Lower leg skin (tissue), 4 donors: ENCODE data around the gene EXOC6B. TPM values are rescaled to one million over a fixed set of nuclear protein-coding genes. Genes with fewer than 3 reads are reported as not detected.

Source experiments
- DNase-seq, 2 donors: peaks; one replicate each; pipeline ENCODE4 v3.0.0-alpha.2; 2019; ENCODE audit warnings: low spot score in 2 of 2
- H3K4me3 ChIP-seq: fragments of 200-600 bp; sonication (generic); 2 replicates; pipeline ENCODE4 v1.5.1; 2017; ENCODE audit warnings: mild to moderate bottlenecking, low read depth; ENCODE audit not compliant: poor library complexity, severe bottlenecking
- POLR2A ChIP-seq, 2 donors: fragments of 450-650 bp; IDR thresholded peaks; one replicate each; pipeline ENCODE4 v1.6.1; 2016 to 2017; ENCODE audit warnings: antibody characterized with exemption in 2 of 2, mild to moderate bottlenecking in 1 of 2, moderate library complexity in 1 of 2
- WGBS, 2 donors: methylation state at CpG; one replicate each; pipeline ENCODE4 v1.1.5; 2018; 5-methylcytosine and 5-hydroxymethylcytosine counted together
- intact Hi-C: fragments of 100-400 bp; cut with DNase I; formaldehyde crosslinking; loops from one replicate; pipeline ENCODE4 v1.15.0; 2023; ENCODE audit warnings: low total_unique reads
- total RNA-seq, 4 donors: library from RNA; depleted of rRNA; stranded (reverse); fragments of >200 nt; gene quantifications; one replicate each; pipeline ENCODE4 v1.1.0, GENCODE V29; 2016
- TF ChIP-seq, protein P1 (sequence below), 3 donors: fragments of 450-650 bp; IDR thresholded peaks; one replicate each; pipeline ENCODE4 v1.5.1; 2016; ENCODE audit warnings: antibody characterized with exemption in 3 of 3, mild to moderate bottlenecking in 3 of 3, moderate library complexity in 2 of 3

Gene EXOC6B
- total RNA-seq, 4 donors from 2014 or later, result 85.8 to 164 (median 103) TPM

DNA sequence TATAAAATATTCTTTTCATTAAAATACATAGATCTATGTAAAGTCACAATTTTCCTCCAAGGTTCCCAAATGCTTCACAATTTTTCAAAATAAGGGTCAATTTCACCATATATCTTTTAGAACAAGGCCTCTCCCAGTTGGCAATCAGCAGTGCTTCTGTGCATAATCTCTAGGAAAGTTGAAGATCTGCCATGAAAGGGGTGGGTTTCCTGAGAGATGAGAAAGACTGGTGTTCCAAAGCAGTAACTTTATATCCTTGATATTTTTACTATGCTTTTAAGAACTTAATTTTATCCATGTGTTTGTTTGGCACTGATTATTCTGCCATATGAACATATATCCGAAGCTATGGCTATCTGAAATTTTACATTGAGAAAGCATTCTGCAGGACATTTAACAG is 478.8 kb downstream of the EXOC6B start:
- intact Hi-C loops, result no loop called here
- H3K4me3 ChIP-seq, result no peak overlapping the region
- TF ChIP-seq POLR2A (IDR thresholded peaks at IDR 0.05), result no peak
- TF ChIP-seq, protein P1, sequence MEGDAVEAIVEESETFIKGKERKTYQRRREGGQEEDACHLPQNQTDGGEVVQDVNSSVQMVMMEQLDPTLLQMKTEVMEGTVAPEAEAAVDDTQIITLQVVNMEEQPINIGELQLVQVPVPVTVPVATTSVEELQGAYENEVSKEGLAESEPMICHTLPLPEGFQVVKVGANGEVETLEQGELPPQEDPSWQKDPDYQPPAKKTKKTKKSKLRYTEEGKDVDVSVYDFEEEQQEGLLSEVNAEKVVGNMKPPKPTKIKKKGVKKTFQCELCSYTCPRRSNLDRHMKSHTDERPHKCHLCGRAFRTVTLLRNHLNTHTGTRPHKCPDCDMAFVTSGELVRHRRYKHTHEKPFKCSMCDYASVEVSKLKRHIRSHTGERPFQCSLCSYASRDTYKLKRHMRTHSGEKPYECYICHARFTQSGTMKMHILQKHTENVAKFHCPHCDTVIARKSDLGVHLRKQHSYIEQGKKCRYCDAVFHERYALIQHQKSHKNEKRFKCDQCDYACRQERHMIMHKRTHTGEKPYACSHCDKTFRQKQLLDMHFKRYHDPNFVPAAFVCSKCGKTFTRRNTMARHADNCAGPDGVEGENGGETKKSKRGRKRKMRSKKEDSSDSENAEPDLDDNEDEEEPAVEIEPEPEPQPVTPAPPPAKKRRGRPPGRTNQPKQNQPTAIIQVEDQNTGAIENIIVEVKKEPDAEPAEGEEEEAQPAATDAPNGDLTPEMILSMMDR (IDR thresholded peaks at IDR 0.05), result no peak
- WGBS, 2 donors, result 81 to 85% methylated on average over 1 of the region's 1 CpG
- DNase-seq, result no peak

DNA sequence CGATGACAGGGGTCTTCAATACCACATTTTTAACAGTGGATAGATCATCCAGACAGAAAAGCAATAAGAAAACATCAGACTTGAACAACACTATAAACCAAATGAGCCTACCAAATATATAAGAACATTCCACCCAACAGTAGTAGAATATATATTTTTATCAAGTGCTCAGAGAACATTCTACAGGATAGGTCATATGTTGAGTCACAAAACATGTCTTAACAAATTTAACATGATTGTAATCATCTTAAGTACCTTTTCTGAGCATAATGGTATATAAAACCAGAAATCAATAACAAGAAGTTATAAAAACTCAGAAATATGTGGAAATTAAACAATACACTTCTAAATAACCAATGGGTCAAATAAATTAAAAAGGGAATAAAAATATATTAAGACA is 484.2 kb downstream of the EXOC6B start:
- TF ChIP-seq, protein P1 (IDR thresholded peaks at IDR 0.05), result no peak
- TF ChIP-seq POLR2A (IDR thresholded peaks at IDR 0.05), result no peak
- H3K4me3 ChIP-seq, result no peak overlapping the region
- 100% methylated on average over 1 of the region's 1 CpG for WGBS, 2 donors
- intact Hi-C loops, result no loop called here
- DNase-seq, result no peak

DNA sequence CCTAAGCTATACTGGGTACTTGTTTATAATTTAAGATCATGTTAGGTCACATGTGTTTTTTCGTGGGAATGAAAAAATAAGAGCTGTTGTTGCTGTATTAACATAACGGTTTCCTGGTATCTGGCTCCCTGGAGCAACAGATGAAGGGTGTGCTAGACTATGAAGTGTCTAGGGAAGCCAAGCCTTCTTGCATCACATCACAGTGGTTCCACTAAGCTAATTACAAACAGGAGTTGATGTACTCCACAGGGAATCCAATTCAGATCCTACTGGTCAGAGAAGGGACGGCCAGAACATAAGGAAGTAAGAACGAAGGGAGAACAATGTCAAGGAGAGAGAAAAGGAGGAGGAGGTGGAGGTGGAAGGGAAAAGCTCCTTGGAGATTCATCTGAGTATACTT is 485.2 kb downstream of the EXOC6B start:
- DNase-seq, result peak in 1 of 2 donors; percentile 13
- WGBS, 2 donors, result 38% methylated on average over 4 of the region's 4 CpGs
- no peak overlapping the region for H3K4me3 ChIP-seq
- TF ChIP-seq, protein P1 (IDR thresholded peaks at IDR 0.05), result no peak
- TF ChIP-seq POLR2A (IDR thresholded peaks at IDR 0.05), result no peak
- intact Hi-C loops, result no loop called here

DNA sequence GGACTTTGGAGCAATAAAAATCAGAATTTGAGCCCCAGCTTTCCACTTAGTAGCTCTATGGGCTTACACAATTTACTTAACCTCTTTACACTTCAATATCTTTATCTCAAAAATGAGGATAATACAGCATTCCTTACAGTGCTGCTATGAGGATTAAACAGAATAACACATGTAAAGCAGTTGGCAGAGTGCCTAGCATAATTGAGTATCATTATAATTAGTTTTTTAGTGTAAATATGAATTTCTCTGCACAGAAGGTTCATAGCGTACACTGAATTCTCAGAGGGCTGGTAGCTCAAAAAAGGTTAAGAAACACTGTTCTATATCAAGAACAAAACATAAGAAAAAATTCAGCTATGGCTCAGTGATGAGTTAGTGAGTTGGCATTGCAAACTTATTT is 487.8 kb downstream of the EXOC6B start:
- no peak overlapping the region for H3K4me3 ChIP-seq
- 89 to 98% methylated on average over 1 of the region's 1 CpG for WGBS, 2 donors
- DNase-seq, result no peak
- intact Hi-C loops, result no loop called here
- TF ChIP-seq, protein P1 (IDR thresholded peaks at IDR 0.05), result no peak
- TF ChIP-seq POLR2A (IDR thresholded peaks at IDR 0.05), result no peak

DNA sequence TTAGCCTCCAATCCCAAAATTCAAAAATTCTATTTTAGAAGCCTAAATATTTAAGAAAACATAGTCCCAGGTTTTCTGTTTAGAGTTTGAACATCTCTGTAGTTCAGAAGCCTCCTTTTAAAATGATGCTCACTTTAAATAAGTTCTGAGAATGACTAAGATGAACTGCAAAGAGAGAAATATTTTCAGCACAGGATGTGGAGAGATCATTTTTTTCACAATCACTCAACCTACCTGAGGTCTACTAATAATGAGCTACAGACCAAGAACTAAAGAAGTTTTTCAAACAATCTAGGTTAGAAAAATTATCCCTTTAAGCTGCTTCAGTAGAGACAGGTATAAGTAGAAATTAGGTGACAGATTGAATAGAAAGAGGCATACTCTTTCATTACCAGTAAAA is 493.1 kb downstream of the EXOC6B start:
- intact Hi-C loops, result no loop called here
- DNase-seq, result no peak
- TF ChIP-seq, protein P1 (IDR thresholded peaks at IDR 0.05), result no peak
- TF ChIP-seq POLR2A (IDR thresholded peaks at IDR 0.05), result no peak
- no peak overlapping the region for H3K4me3 ChIP-seq

DNA sequence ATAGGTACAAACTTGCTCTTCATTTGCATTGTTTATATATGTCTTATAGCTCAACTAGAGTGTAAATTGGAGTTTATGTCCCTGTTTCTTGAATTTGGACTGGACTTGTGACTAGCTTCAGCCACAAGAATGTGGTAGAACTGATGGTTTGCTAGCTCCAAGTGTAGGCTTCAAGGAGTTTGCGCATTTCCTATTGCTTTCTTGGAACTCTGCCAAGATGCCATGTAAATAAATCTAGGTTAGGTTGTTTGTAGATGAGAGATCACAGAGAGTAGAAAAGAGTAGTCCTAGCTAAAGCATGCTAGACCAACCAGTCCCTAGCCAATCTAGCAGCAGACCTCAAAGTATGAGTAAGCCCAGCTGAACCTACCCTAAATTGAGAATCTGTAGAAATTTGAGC is 495.2 kb downstream of the EXOC6B start:
- TF ChIP-seq POLR2A (IDR thresholded peaks at IDR 0.05), result no peak
- no peak for DNase-seq
- no peak overlapping the region for H3K4me3 ChIP-seq
- WGBS, 2 donors, result 96 to 97% methylated on average over 1 of the region's 1 CpG
- intact Hi-C loops, result no loop called here
